T-helper 22 cell (primary cell): ENCODE data around the gene HNRNPC.
"Not testable (repeated sequence)": the region's sequence is repeated elsewhere in the genome, so short reads cannot be mapped to it uniquely, and the experiment has no call there.

Experiments used
- DNase-seq: peaks from one replicate; pipeline ENCODE4 v3.0.0-alpha.2; 2020; ENCODE audit warnings: low read depth

HNRNPC gene

GRCh38 chr14:21191809-21192446 is 77.3 kb downstream of the HNRNPC start:
- DNase-seq, result peak; percentile 55

- DNase-seq, result no peak
Measured at GRCh38 chr14:21191261-21191808, 77.9 kb downstream of the HNRNPC start.

- no peak for DNase-seq
Measured at GRCh38 chr14:21185491-21185890, 83.8 kb downstream of the HNRNPC start.

- DNase-seq, result no peak
Measured at GRCh38 chr14:21184254-21184653, 85.0 kb downstream of the HNRNPC start.

GRCh38 chr14:21182166-21182565 is 87.1 kb downstream of the HNRNPC start:
- DNase-seq, result no peak

- no peak for DNase-seq
Measured at GRCh38 chr14:21171128-21171527, 98.1 kb downstream of the HNRNPC start.

- no peak for DNase-seq
Measured at GRCh38 chr14:21169573-21169972, 99.7 kb downstream of the HNRNPC start.

- no peak for DNase-seq
Measured at GRCh38 chr14:21168055-21168454, 101.2 kb downstream of the HNRNPC start.

- not testable (repeated sequence) for DNase-seq
Measured at GRCh38 chr14:21165670-21166069, 103.6 kb downstream of the HNRNPC start.

GRCh38 chr14:21165002-21165605 is 104.1 kb downstream of the HNRNPC start:
- DNase-seq, result not testable (repeated sequence)

- no peak for DNase-seq
Measured at GRCh38 chr14:21163871-21164291, 105.4 kb downstream of the HNRNPC start.

GRCh38 chr14:21162081-21162480 is 107.2 kb downstream of the HNRNPC start:
- DNase-seq, result no peak

- no peak for DNase-seq
Measured at GRCh38 chr14:21160061-21160610, 109.1 kb downstream of the HNRNPC start.
